GM12864 (cell line): ENCODE data around the gene NYAP2.

Source experiments
- DNase-seq: peaks from one replicate; pipeline ENCODE4 v3.0.0-alpha.2; 2011; ENCODE audit warnings: low read depth
- H3K4me3 ChIP-seq: 2 replicates; pipeline ENCODE4 v1.5.1; 2011; ENCODE audit warnings: mild to moderate bottlenecking, low read depth, low read length, control low read depth
- TF ChIP-seq, protein P1 (sequence below): IDR thresholded peaks from 2 replicates; pipeline ENCODE4 v1.5.1; 2011; ENCODE audit warnings: low read depth, mild to moderate bottlenecking, moderate library complexity, low read length, control low read depth, inconsistent platforms; ENCODE audit errors: missing control alignments

NYAP2 gene

DNA sequence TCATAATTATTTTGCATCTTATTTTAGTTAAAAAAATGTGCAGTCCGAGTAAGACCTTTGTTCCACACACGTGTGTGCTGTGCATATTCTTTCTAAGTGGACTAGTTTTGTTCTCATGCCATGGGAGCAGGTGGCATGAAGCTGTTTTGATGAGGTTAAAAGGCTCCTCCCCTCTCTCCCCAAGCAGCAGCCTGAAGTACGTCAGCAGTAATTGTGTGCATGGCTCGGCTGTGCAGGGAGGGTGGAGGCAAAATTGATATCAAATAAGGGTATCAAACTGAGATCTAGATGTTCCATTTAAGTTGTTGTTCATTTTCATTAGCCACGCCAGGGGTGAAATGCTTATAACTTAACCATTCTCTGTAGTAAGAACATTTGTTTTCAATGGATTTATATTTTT, at the start of gene NYAP2:
TSS of gene NYAP2 (plus strand) at position 207 of the 400 bp plus-strand sequence. CDS start 9,171 bp downstream, outside the sequence.
- no peak for DNase-seq
- H3K4me3 ChIP-seq: no peak within 1 kb of the TSS
- TF ChIP-seq, protein P1, sequence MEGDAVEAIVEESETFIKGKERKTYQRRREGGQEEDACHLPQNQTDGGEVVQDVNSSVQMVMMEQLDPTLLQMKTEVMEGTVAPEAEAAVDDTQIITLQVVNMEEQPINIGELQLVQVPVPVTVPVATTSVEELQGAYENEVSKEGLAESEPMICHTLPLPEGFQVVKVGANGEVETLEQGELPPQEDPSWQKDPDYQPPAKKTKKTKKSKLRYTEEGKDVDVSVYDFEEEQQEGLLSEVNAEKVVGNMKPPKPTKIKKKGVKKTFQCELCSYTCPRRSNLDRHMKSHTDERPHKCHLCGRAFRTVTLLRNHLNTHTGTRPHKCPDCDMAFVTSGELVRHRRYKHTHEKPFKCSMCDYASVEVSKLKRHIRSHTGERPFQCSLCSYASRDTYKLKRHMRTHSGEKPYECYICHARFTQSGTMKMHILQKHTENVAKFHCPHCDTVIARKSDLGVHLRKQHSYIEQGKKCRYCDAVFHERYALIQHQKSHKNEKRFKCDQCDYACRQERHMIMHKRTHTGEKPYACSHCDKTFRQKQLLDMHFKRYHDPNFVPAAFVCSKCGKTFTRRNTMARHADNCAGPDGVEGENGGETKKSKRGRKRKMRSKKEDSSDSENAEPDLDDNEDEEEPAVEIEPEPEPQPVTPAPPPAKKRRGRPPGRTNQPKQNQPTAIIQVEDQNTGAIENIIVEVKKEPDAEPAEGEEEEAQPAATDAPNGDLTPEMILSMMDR: no peak

DNA sequence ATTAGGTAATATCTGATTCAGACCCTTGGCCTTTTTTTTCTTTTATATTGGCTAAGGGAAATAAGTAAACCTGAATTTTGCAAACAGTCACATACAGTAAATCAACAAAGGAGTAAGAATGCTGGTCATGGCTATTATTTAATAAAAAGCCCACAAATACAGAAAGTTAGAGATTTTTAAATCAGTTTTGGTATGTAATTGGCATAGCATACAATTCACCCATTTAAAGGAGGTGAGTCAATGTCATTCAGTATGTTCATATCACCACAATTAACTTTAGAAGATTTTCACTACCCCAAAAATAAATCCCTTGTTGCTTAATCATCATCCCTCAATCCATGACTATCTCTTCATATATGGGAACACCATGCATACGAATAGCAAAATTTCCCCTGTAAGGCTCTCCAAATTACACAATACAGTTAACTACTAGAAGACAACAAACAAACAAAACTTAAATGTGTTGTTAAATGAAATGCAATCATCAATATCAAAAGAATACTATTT, 45.9 kb upstream of the NYAP2 start:
- TF ChIP-seq, protein P1: no peak
- DNase-seq: no peak
- H3K4me3 ChIP-seq: no peak overlapping the region

DNA sequence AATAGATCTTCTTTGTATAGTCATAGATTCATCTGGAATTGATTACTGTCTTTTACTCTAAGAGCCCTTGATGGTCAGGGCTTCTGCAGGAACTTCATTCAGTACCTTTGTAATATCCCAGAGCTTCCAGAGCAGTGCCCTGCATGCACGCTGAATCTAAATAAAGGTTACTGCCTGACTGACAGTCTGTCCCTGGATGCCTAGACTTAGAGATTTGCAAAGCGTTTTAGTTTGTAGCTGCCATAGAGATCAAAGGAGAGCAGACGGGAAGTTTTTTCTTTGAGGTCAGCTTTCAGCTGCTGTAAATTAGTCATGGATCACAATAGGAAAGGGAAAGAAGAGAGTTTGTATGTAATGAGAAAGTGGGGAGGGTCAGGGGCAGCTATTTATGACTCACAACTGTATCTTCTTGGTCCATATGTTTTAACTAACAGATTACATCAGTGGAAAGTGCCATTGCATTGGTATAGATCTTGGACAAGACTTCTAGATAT, 45.2 kb upstream of the NYAP2 start:
- no peak for DNase-seq
- TF ChIP-seq, protein P1: no peak

DNA sequence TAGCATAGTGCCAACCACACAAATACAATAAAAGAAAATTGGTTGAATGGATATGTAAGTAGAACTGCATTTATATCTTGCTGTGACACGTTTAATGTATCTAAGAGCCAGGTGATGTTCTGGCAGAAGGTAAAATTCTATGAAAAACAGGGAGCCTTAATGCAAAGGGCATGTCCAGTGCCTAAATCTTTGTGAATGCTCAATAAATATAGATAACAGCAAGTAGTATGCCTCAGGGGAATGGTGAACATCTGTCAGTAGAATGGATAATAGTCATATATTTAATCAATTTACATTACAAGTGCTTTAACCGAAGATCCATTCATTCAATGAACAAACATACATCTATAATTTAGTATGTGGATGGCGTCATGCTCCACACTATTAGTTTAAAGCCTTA, 43.7 kb upstream of the NYAP2 start:
- DNase-seq: no peak
- TF ChIP-seq, protein P1: no peak
- no peak overlapping the region for H3K4me3 ChIP-seq

More for the DNA sequence above, 45.2 kb upstream of the NYAP2 start:
- no peak overlapping the region for H3K4me3 ChIP-seq

DNA sequence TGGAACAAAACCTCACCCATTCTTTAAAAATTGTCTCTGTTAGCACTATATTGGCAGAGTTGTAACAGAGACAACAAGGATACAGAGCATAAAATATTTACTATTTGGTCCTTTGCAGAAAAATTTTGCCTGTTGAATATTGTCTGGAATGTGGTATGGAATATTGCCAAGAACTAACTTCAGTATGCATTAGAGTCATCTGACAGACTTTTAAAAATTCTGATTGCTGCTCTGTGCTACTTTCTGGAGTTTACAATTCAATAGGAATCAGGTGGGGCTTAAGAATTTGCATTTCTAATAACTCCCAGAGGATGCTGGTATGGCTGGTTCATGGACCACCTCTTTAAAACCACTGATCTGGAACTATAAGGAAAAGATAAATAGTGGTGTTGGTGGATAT, 32.8 kb upstream of the NYAP2 start:
- H3K4me3 ChIP-seq: no peak overlapping the region
- DNase-seq: no peak
- TF ChIP-seq, protein P1: no peak

DNA sequence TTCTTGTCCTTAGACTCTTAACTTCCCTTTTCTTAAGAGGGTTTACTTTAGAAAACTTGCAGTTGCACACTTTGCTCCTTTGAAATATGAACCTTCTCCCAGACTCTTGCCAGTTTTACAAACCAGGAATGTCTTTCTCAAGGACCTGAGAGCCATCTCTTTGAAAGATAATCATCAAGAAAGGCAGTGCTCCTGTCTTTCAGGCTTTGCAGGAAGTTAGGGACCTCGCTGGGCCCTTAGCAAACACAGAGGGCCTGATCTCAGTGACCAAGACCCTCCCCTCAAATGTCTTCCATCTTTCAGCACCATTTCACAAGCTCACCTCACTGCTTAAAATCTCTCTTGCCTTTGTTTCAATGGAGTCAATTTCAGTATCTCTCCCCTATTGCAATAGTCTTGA, 32.0 kb upstream of the NYAP2 start:
- TF ChIP-seq, protein P1: no peak
- no peak overlapping the region for H3K4me3 ChIP-seq
- no peak for DNase-seq

DNA sequence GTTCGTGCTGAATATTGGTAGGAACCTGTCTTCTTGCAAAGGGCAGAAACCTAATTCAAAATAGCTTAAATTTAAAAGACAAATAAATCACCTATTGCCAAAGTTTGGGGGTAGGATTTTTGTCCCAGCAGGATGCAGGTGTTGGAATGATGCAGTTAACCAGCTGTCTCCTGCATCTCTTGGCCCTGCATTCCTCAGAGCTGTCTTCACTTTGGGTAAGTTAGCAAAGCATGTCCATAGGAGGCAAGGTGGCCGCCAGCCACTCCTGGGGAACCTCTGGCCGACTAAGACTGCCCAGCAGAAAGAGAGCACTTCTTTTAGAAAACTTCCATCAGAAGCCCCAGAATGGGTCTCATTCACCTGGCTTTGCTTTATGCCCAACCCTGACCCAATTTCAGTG, 20.5 kb upstream of the NYAP2 start:
- no peak for DNase-seq
- TF ChIP-seq, protein P1: no peak
- H3K4me3 ChIP-seq: no peak overlapping the region
